MM.1S (cell line): Measurements from ENCODE around the gene PPP2R2C.

Source experiments
- DNase-seq: peaks from one replicate; pipeline ENCODE4 v3.0.0-alpha.2; 2015
- H2AFZ ChIP-seq: fragments of 300-600 bp; sonication (generic); 2 replicates; pipeline ENCODE4 v1.6.0; 2016; ENCODE audit warnings: antibody characterized with exemption, low read length
- H3F3A ChIP-seq: fragments of 300-600 bp; sonication (generic); 2 replicates; pipeline ENCODE4 v1.6.1; 2016; ENCODE audit warnings: mild to moderate bottlenecking, antibody characterized with exemption, low read length, moderate library complexity, mixed read lengths; ENCODE audit not compliant: insufficient read depth
- H3K27ac ChIP-seq: fragments of 300-600 bp; sonication (generic); 2 replicates; pipeline ENCODE4 v1.5.1; 2016; ENCODE audit warnings: mild to moderate bottlenecking, low read length
- H3K27me3 ChIP-seq: fragments of 300-600 bp; sonication (generic); replicated peaks from 2 replicates; pipeline ENCODE4 v1.6.0; 2016; ENCODE audit warnings: low read length; ENCODE audit not compliant: insufficient read depth
- H3K36me3 ChIP-seq: fragments of 300-600 bp; sonication (generic); replicated peaks from 2 replicates; pipeline ENCODE4 v1.6.1; 2016; ENCODE audit warnings: mild to moderate bottlenecking, low read length, mixed read lengths; ENCODE audit not compliant: insufficient read depth
- H3K4me1 ChIP-seq: fragments of 300-600 bp; sonication (generic); 2 replicates; pipeline ENCODE4 v1.6.1; 2016; ENCODE audit warnings: low read length, mixed read lengths
- H3K4me2 ChIP-seq: fragments of 300-600 bp; sonication (generic); 2 replicates; pipeline ENCODE4 v1.6.0; 2016; ENCODE audit warnings: low read depth, low read length
- H3K4me3 ChIP-seq: fragments of 300-600 bp; sonication (generic); 2 replicates; pipeline ENCODE4 v1.5.1; 2016; ENCODE audit warnings: low read length, mixed read lengths
- H3K79me2 ChIP-seq: fragments of 300-600 bp; sonication (generic); 2 replicates; pipeline ENCODE4 v1.6.1; 2016; ENCODE audit warnings: mixed run types, low read length, mixed read lengths
- H3K9ac ChIP-seq: fragments of 300-600 bp; sonication (generic); 2 replicates; pipeline ENCODE4 v1.6.1; 2016; ENCODE audit warnings: low read length, mixed read lengths
- H3K9me2 ChIP-seq: fragments of 300-600 bp; sonication (generic); replicated peaks from 2 replicates; pipeline ENCODE4 v1.6.1; 2016; ENCODE audit warnings: mild to moderate bottlenecking, low read length, mixed read lengths; ENCODE audit not compliant: insufficient read depth
- H3K9me3 ChIP-seq: fragments of 300-600 bp; sonication (generic); replicated peaks from 2 replicates; pipeline ENCODE4 v1.6.1; 2016; ENCODE audit warnings: mild to moderate bottlenecking, low read length, mixed read lengths; ENCODE audit not compliant: insufficient read depth
- H4K20me1 ChIP-seq: fragments of 300-600 bp; sonication (generic); 2 replicates; pipeline ENCODE4 v1.6.1; 2016; ENCODE audit warnings: mild to moderate bottlenecking, low read length, moderate library complexity, mixed read lengths; ENCODE audit not compliant: insufficient read depth
- CTCF ChIP-seq: fragments of 300-600 bp; sonication (generic); IDR thresholded peaks from 2 replicates; pipeline ENCODE4 v1.5.1; 2016; ENCODE audit warnings: antibody characterized with exemption, low read length, mixed read lengths
- EZH2 ChIP-seq: fragments of 300-600 bp; sonication (generic); optimal IDR thresholded peaks from 2 replicates; pipeline ENCODE3; 2017; ENCODE audit warnings: low read depth, mild to moderate bottlenecking, antibody characterized with exemption, low read length, mixed read lengths
- EZH2phosphoT487 ChIP-seq: fragments of 300-600 bp; sonication (generic); IDR thresholded peaks from 2 replicates; pipeline ENCODE4 v1.6.1; 2018; ENCODE audit warnings: antibody characterized with exemption, low read length

Gene PPP2R2C

GRCh38 chr4:6416518-6417286 lies 55.7 kb downstream of the PPP2R2C start:
- H3K9ac ChIP-seq, result no peak overlapping the region
- H3K4me1 ChIP-seq, result 0 out of 2 replicates have a peak, but pooled peaks cover 5% of the 10 kb centered on the region
- no peak for DNase-seq
- no peak overlapping the region for H3K4me2 ChIP-seq
- no peaks in the 10 kb centered on the region for H4K20me1 ChIP-seq
- no peak overlapping the region for H3K27ac ChIP-seq
- H3K4me3 ChIP-seq, result no peak overlapping the region
- H2AFZ ChIP-seq, result no peak overlapping the region
- no peaks in the 10 kb centered on the region for H3K36me3 ChIP-seq
- H3F3A ChIP-seq, result no peaks in the 10 kb centered on the region
- no peaks in the 10 kb centered on the region for H3K79me2 ChIP-seq
- peaks cover 84% of the 10 kb centered on the region for H3K27me3 ChIP-seq
- no peaks in the 10 kb centered on the region for H3K9me3 ChIP-seq
- H3K9me2 ChIP-seq, result no peaks in the 10 kb centered on the region
- TF ChIP-seq EZH2, result no peak
- TF ChIP-seq CTCF, result no peak
- TF ChIP-seq EZH2phosphoT487, result no peak

- H3K9ac ChIP-seq, result no peak overlapping the region
- no peak overlapping the region for H3K4me3 ChIP-seq
- no peaks in the 10 kb centered on the region for H3K36me3 ChIP-seq
- no peak for DNase-seq
- no peak overlapping the region for H3K27ac ChIP-seq
- H3F3A ChIP-seq, result no peaks in the 10 kb centered on the region
- H4K20me1 ChIP-seq, result no peaks in the 10 kb centered on the region
- no peaks in the 10 kb centered on the region for H3K9me3 ChIP-seq
- no peaks in the 10 kb centered on the region for H3K9me2 ChIP-seq
- H3K79me2 ChIP-seq, result no peaks in the 10 kb centered on the region
- no peak overlapping the region for H2AFZ ChIP-seq
- no peaks in the 10 kb centered on the region for H3K4me1 ChIP-seq
- peaks cover 70% of the 10 kb centered on the region for H3K27me3 ChIP-seq
- TF ChIP-seq EZH2phosphoT487 (no peak), CTCF (no peak), EZH2 (no peak)
- H3K4me2 ChIP-seq, result no peak overlapping the region
Observed at GRCh38 chr4:6415031-6415705, 57.2 kb downstream of the PPP2R2C start.

GRCh38 chr4:6414578-6414977 lies 57.8 kb downstream of the PPP2R2C start:
- no peak for TF ChIP-seq EZH2phosphoT487
- no peak for TF ChIP-seq CTCF
- TF ChIP-seq EZH2, result no peak
- Histone ChIP-seq H3K9me2 (no peaks in the 10 kb centered on the region), H3K4me3 (no peak overlapping the region), H3K4me2 (no peak overlapping the region), H3K79me2 (no peaks in the 10 kb centered on the region), H3K9ac (no peak overlapping the region), H3K9me3 (no peaks in the 10 kb centered on the region), H4K20me1 (no peaks in the 10 kb centered on the region), H3F3A (no peaks in the 10 kb centered on the region), H2AFZ (no peak overlapping the region), H3K27ac (no peak overlapping the region), H3K36me3 (no peaks in the 10 kb centered on the region), H3K27me3 (peaks cover 69% of the 10 kb centered on the region), H3K4me1 (no peaks in the 10 kb centered on the region)
- no peak for DNase-seq
